Measurements from ENCODE around the gene ZDHHC4. TPM values are rescaled to one million over a fixed set of nuclear protein-coding genes. Genes with fewer than 3 reads are reported as not detected.

Gene ZDHHC4
- total and polyA plus RNA-seq, 2 of the 13 experiments (the other 11 are each of a cell fraction or from before 2014, with no cell fraction given): 83.2 to 188 TPM

DNA sequence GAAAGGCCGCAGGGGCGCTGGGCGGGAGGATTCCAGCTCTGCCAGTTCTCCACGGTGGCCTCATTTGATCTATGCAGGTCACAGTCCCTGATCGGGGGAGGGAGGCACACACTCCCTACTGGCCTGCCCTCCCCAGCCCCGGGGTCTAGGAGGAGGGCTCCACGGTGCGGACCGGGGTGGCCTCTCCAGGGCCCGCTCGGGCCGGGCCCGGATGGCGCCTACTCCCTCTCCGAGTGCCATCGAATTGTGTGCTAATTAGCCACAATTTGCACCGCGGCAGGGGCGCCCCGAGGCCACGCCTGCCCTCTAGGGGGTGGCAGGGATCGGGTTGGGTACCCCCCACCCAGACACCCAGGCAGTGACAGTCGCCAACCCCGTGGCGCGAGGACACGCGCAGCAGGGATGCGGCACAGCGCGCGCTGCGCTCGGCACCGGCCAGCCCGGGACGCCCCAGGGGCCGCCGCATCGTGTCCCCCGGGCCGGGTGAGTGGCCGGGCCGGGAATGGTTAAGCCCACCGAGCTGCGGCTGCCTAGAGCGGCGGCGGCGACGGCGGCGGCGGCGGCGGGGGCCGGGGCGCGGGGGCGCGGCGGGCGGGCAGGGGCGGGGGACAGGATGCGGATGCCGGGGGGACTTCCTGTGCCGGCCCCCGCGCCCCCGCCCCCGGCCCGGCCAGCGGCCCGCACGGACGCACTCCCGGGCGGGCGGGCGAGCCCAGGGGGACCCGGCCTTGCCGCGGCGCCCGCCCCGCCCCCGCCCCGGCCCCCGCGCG, 37.9 kb downstream of the ZDHHC4 start, which contains the start of gene ZNF853 (continued):
- TF ChIP-seq, protein P1, sequence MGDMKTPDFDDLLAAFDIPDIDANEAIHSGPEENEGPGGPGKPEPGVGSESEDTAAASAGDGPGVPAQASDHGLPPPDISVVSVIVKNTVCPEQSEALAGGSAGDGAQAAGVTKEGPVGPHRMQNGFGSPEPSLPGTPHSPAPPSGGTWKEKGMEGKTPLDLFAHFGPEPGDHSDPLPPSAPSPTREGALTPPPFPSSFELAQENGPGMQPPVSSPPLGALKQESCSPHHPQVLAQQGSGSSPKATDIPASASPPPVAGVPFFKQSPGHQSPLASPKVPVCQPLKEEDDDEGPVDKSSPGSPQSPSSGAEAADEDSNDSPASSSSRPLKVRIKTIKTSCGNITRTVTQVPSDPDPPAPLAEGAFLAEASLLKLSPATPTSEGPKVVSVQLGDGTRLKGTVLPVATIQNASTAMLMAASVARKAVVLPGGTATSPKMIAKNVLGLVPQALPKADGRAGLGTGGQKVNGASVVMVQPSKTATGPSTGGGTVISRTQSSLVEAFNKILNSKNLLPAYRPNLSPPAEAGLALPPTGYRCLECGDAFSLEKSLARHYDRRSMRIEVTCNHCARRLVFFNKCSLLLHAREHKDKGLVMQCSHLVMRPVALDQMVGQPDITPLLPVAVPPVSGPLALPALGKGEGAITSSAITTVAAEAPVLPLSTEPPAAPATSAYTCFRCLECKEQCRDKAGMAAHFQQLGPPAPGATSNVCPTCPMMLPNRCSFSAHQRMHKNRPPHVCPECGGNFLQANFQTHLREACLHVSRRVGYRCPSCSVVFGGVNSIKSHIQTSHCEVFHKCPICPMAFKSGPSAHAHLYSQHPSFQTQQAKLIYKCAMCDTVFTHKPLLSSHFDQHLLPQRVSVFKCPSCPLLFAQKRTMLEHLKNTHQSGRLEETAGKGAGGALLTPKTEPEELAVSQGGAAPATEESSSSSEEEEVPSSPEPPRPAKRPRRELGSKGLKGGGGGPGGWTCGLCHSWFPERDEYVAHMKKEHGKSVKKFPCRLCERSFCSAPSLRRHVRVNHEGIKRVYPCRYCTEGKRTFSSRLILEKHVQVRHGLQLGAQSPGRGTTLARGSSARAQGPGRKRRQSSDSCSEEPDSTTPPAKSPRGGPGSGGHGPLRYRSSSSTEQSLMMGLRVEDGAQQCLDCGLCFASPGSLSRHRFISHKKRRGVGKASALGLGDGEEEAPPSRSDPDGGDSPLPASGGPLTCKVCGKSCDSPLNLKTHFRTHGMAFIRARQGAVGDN (CRISPR knock-in tag; IDR thresholded peaks at IDR 0.05): peak; percentile 66
- TF ChIP-seq RXRA (CRISPR knock-in tag; IDR thresholded peaks at IDR 0.05): peak; percentile 30; the same call in 1 of the 2 replicates
- TF ChIP-seq POLR2A (IDR thresholded peaks at IDR 0.05; ENCODE audit: insufficient read depth in 1 of 2, low read depth in 2 of 2, low read length in 2 of 2): 0 out of 4 replicates have a peak, but pooled peaks of 1 of the 2 experiments have one; percentile 31
- peak; percentile 50; the same call in 1 of the 2 replicates for TF ChIP-seq TBX2 (CRISPR knock-in tag; IDR thresholded peaks at IDR 0.05; ENCODE audit: borderline replicate concordance)
- TF ChIP-seq, protein P2, sequence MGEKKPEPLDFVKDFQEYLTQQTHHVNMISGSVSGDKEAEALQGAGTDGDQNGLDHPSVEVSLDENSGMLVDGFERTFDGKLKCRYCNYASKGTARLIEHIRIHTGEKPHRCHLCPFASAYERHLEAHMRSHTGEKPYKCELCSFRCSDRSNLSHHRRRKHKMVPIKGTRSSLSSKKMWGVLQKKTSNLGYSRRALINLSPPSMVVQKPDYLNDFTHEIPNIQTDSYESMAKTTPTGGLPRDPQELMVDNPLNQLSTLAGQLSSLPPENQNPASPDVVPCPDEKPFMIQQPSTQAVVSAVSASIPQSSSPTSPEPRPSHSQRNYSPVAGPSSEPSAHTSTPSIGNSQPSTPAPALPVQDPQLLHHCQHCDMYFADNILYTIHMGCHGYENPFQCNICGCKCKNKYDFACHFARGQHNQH (CRISPR knock-in tag; IDR thresholded peaks at IDR 0.05): 0 out of 2 replicates have a peak, but pooled peaks have one; percentile 23
- no peak for TF ChIP-seq HDAC1 (CRISPR knock-in tag; IDR thresholded peaks at IDR 0.05)
- TF ChIP-seq, protein P3, sequence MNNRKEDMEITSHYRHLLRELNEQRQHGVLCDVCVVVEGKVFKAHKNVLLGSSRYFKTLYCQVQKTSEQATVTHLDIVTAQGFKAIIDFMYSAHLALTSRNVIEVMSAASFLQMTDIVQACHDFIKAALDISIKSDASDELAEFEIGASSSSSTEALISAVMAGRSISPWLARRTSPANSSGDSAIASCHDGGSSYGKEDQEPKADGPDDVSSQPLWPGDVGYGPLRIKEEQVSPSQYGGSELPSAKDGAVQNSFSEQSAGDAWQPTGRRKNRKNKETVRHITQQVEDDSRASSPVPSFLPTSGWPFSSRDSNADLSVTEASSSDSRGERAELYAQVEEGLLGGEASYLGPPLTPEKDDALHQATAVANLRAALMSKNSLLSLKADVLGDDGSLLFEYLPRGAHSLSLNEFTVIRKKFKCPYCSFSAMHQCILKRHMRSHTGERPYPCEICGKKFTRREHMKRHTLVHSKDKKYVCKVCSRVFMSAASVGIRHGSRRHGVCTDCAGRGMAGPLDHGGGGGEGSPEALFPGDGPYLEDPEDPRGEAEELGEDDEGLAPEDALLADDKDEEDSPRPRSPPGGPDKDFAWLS (CRISPR knock-in tag; IDR thresholded peaks at IDR 0.05; ENCODE audit: borderline replicate concordance): no peak
- TF ChIP-seq ETV5 (CRISPR knock-in tag; IDR thresholded peaks at IDR 0.05; ENCODE audit: borderline replicate concordance): peak; percentile 12; the same call in 1 of the 2 replicates
- peak; percentile 43; the same call in 1 of the 2 replicates for TF ChIP-seq ZSCAN31 (CRISPR knock-in tag; IDR thresholded peaks at IDR 0.05; ENCODE audit: low read depth)
- TF ChIP-seq NCOR1 (IDR thresholded peaks at IDR 0.05; ENCODE audit: borderline replicate concordance, low read length): no peak
- peak; percentile 38; the same call in 1 of the 2 replicates for TF ChIP-seq ZZZ3 (CRISPR knock-in tag; IDR thresholded peaks at IDR 0.05; ENCODE audit: borderline replicate concordance)
- TF ChIP-seq TSC22D2 (CRISPR knock-in tag; IDR thresholded peaks at IDR 0.05; ENCODE audit: borderline replicate concordance): no peak
- peak; percentile 56; the same call in 1 of the 2 replicates for TF ChIP-seq GABPA (IDR thresholded peaks at IDR 0.05; ENCODE audit: low read depth, low read length)
- 0 out of 2 replicates have a peak, but pooled peaks have one; percentile 37 for TF ChIP-seq GABPA (CRISPR knock-in tag; IDR thresholded peaks at IDR 0.05; ENCODE audit: low read depth)
- TF ChIP-seq ZNF652 (CRISPR knock-in tag; IDR thresholded peaks at IDR 0.05; ENCODE audit: borderline replicate concordance, low read depth): peak; percentile 74; the same call in 1 of the 2 replicates
- TF ChIP-seq SKI (IDR thresholded peaks at IDR 0.05; ENCODE audit: partially characterized antibody): peak; percentile 60
- no peak for TF ChIP-seq NR2F2 (IDR thresholded peaks at IDR 0.05; ENCODE audit: borderline replicate concordance, low read depth)
- 0 out of 2 replicates have a peak, but pooled peaks have one; percentile 21 for TF ChIP-seq ZBTB38 (CRISPR knock-in tag; IDR thresholded peaks at IDR 0.05)
- TF ChIP-seq HNRNPLL (IDR thresholded peaks at IDR 0.05; ENCODE audit: low read depth, low read length, poor library complexity, severe bottlenecking): peak; percentile 21
- 0 out of 2 replicates have a peak, but pooled peaks have one; percentile 25 for TF ChIP-seq ZNF350 (CRISPR knock-in tag; IDR thresholded peaks at IDR 0.05; ENCODE audit: borderline replicate concordance, low read depth)
- TF ChIP-seq ZNF225 (CRISPR knock-in tag; IDR thresholded peaks at IDR 0.05): peak; percentile 82; the same call in 1 of the 2 replicates
